ENCODE measurements around the gene ZNF280B.
"Not testable (repeated sequence)": the region's sequence is repeated elsewhere in the genome, so short reads cannot be mapped to it uniquely, and the experiment has no call there.

Gene ZNF280B

DNA sequence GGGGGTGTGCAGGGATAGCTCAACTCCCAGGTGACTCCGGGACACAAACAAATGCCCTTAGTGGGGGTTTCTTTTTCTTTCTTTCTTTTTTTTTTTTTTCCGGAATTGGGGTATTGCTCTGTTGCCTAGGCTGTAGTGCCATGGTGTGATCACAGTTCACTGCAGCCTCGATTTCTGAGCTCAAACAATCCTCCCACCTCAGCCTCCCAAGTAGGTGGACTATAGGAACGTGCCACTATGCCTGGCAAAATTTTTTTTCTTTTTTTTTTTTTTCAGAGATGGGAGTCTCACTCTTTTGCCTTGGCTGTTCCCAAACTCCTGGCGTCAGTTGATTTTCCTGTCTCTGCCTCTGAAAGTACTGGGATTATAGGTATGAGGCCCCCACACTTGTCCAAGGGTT lies 25.3 kb upstream of the ZNF280B start:
- no peak overlapping the region for H3K27ac ChIP-seq
- TF ChIP-seq ZFX (IDR thresholded peaks at IDR 0.05; ENCODE audit: borderline replicate concordance): no peak
- TF ChIP-seq CTCF (IDR thresholded peaks at IDR 0.05): no peak

DNA sequence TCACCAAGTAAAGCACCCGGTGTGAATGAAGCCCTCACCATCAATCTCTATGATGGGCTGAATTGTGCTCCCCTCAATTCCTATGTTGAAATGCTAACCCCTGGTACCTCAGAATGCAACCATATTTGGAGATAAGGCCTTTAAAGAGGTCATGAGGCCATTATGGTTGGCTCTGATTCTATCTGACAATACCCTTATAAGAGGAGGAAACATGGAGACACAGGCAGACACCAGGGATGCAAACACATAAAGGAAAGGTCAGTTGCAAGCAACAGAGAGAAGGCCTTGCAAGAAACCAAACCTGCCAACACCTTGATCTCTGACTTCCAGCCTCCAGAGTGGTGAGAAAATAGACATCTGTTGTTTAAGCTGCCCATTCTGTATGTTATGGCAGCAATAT lies 24.9 kb upstream of the ZNF280B start:
- TF ChIP-seq CTCF (IDR thresholded peaks at IDR 0.05): no peak
- TF ChIP-seq ZFX (IDR thresholded peaks at IDR 0.05; ENCODE audit: borderline replicate concordance): no peak
- no peak overlapping the region for H3K27ac ChIP-seq

DNA sequence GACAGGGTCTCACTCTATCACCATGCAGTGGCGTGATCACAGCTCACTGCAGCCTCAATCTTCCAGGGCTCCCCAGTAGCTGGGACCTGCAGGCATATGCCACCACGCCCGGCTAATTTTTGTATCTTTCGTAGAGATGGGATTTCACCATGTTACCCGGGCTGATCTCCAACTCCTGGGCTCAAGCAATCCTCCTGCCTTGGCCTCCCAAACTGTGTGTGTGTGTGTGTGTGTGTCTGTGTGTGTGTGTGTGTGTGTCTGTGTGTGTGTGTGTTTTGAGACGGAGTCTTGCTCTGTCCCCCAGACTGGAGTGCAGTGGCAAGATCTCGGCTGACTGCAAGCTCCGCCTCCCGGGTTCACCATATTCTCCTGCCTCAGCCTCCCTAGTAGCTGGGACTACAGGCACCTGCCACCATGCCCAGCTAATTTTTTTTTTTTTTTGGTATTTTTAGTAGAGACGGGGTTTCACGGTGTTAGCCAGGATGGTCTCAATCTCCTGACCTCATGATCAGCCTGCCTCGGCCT lies 24.1 kb upstream of the ZNF280B start:
- H3K27ac ChIP-seq: not testable (repeated sequence)

DNA sequence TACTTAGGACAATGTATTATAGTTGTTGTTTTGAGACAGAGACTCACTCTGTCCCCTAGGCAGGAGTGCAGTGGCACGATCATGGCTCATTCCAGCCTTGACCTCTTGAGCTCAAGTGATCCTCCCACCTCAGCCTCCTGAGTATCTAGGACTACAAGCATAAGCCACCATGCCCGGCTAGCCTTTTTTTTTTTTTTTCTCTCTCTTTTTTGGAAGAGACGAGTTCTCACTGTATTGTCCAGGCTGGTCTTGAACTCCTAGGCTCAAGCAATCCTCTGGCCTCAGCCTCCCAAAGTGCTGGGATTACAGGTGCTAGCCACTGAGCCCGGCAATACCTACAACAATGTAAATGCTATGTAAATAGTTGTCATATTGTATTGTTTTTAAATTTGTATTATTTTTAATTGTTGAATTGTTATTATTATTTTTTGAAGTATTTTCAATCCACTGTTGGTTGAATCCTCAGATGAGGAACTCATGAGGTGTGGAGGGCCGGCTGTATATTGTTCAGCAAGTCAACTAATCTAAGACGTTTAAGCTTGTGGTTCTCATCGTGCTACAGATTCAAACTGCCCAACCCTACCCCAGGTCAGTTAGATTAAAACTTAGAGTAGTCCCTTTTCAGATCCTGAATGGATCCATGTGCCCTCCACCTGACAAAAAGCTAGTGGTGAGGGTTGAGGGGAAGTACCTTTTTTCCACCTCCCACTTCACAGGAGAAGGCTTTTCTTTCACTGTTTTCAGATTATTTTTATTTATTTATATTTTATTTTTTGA lies 23.4 kb upstream of the ZNF280B start:
- TF ChIP-seq ZFX (IDR thresholded peaks at IDR 0.05; ENCODE audit: borderline replicate concordance) (no peak), CTCF (IDR thresholded peaks at IDR 0.05) (no peak)
- no peak overlapping the region for H3K27ac ChIP-seq

GRCh38 chr22:22528780-22529179 lies 20.2 kb upstream of the ZNF280B start:
- H3K27ac ChIP-seq: no peak overlapping the region

GRCh38 chr22:22527312-22527711 lies 18.8 kb upstream of the ZNF280B start:
- no peak overlapping the region for H3K27ac ChIP-seq
- TF ChIP-seq CTCF (IDR thresholded peaks at IDR 0.05) (no peak), ZFX (IDR thresholded peaks at IDR 0.05; ENCODE audit: borderline replicate concordance) (no peak)

More at GRCh38 chr22:22528780-22529179, 20.2 kb upstream of the ZNF280B start:
- TF ChIP-seq ZFX (IDR thresholded peaks at IDR 0.05; ENCODE audit: borderline replicate concordance): no peak
- TF ChIP-seq CTCF (IDR thresholded peaks at IDR 0.05): no peak

GRCh38 chr22:22526125-22526912 lies 17.8 kb upstream of the ZNF280B start:
- TF ChIP-seq CTCF (IDR thresholded peaks at IDR 0.05): no peak
- TF ChIP-seq ZFX (IDR thresholded peaks at IDR 0.05; ENCODE audit: borderline replicate concordance): no peak
- no peak overlapping the region for H3K27ac ChIP-seq

All from 22Rv1 (cell line).